GM12878 (cell line): ENCODE measurements around the gene RFTN2. TPM values are rescaled to one million over a fixed set of nuclear protein-coding genes. Genes with fewer than 3 reads are reported as not detected.

Experiments used
- ATAC-seq: fragments of 200-7000 bp; cut with Tn5 transposase; 3 replicates; pipeline ENCODE4 v1.9.1; 2020; ENCODE audit warnings: mild to moderate bottlenecking, moderate library complexity
- BruUV-seq: library from RNA; stranded (reverse); fragments of 400-500 nt; replicated peaks from 2 replicates; lab custom pipeline; 2021; lab: Mats Ljungman, UMichigan
- CTCF ChIA-PET: fragments of 300-600 bp; sonication (Branson Sonifier 250); formaldehyde crosslinking; extraction: SDS; loops from one replicate; lab custom pipeline; 2021; ENCODE audit warnings: inconsistent platforms; lab: Yijun Ruan, JAX
- POLR2A ChIA-PET: fragments of 350-600 bp; formaldehyde crosslinking; extraction: SDS; loops from one replicate; lab custom pipeline; 2021; ENCODE audit warnings: inconsistent platforms; lab: Charles Lee
- RAD21 ChIA-PET: fragments of 300-600 bp; sonication (Branson Sonifier 250); formaldehyde crosslinking; loops from one replicate; lab custom pipeline; 2023; ENCODE audit warnings: antibody characterized with exemption; ENCODE audit not compliant: unreplicated experiment; lab: Charles Lee
- SMC1A ChIA-PET: fragments of 300-600 bp; sonication (Branson Sonifier 250); formaldehyde crosslinking; loops from one replicate; lab custom pipeline; 2023; ENCODE audit not compliant: unreplicated experiment, uncharacterized antibody; lab: Charles Lee
- DNase-seq: peaks from one replicate; pipeline ENCODE4 v3.0.0-alpha.2; 2011; ENCODE audit warnings: low read depth, low spot score
- FAIRE-seq: peaks from 3 replicates; lab custom pipeline; 2011; peaks lifted over from hg19 to GRCh38; lab: Jason Lieb, UNC
- H2AFZ ChIP-seq: 2 replicates; pipeline ENCODE4 v1.6.0; 2011; ENCODE audit warnings: low read depth, low read length, control low read depth; ENCODE audit not compliant: control insufficient read depth
- H3K27ac ChIP-seq: 2 replicates; pipeline ENCODE4 v1.5.1; 2011; ENCODE audit warnings: control low read depth; ENCODE audit not compliant: control insufficient read depth, insufficient read depth
- H3K27me3 ChIP-seq, 2 experiments: replicated peaks in 1 of 2; 2 replicates each; pipeline versions ENCODE4 v1.6.0 to v1.6.1; 2011; ENCODE audit warnings: low read length in 1 of 2; ENCODE audit not compliant: control insufficient read depth in 2 of 2, insufficient read depth in 2 of 2
- H3K36me3 ChIP-seq, 2 experiments: 2 replicates each; pipeline ENCODE4 v1.5.1; 2011; ENCODE audit warnings: low read length in 1 of 2; ENCODE audit not compliant: control insufficient read depth in 2 of 2, insufficient read depth in 2 of 2
- H3K4me1 ChIP-seq: 2 replicates; pipeline ENCODE4 v1.6.1; 2011; ENCODE audit warnings: mild to moderate bottlenecking, low read length, moderate library complexity, mixed read lengths; ENCODE audit not compliant: control insufficient read depth, insufficient read depth
- H3K4me2 ChIP-seq: 2 replicates; pipeline ENCODE4 v1.6.0; 2011; ENCODE audit warnings: control low read depth; ENCODE audit not compliant: control insufficient read depth, insufficient read depth
- H3K4me3 ChIP-seq: fragments of 200-600 bp; sonication (generic); 2 replicates; pipeline ENCODE4 v1.5.1; 2016
- H3K79me2 ChIP-seq: 2 replicates; pipeline ENCODE4 v1.6.0; 2011; ENCODE audit warnings: low read length; ENCODE audit not compliant: control insufficient read depth, insufficient read depth
- H3K9ac ChIP-seq: 2 replicates; pipeline ENCODE4 v1.8.0; 2011; ENCODE audit warnings: low read length, control low read depth, mixed read lengths; ENCODE audit not compliant: control insufficient read depth, insufficient read depth
- H3K9me3 ChIP-seq: replicated peaks from 3 replicates; pipeline ENCODE4 v1.5.1; 2011; ENCODE audit warnings: mild to moderate bottlenecking, low read length; ENCODE audit not compliant: control insufficient read depth, insufficient read depth
- H4K20me1 ChIP-seq: 2 replicates; pipeline ENCODE4 v1.6.0; 2011; ENCODE audit not compliant: control insufficient read depth, insufficient read depth
- ASH2L ChIP-seq: fragments of 300-600, 200-600 bp; sonication (generic); IDR thresholded peaks from 2 replicates; pipeline ENCODE4 v1.6.1; 2017; ENCODE audit warnings: low read depth, mild to moderate bottlenecking, borderline replicate concordance
- CBX5 ChIP-seq: sonication (generic); IDR thresholded peaks from 2 replicates; pipeline ENCODE4 v1.6.1; 2016; ENCODE audit warnings: low read depth, moderate library complexity, mild to moderate bottlenecking, inconsistent platforms
- EGR1 ChIP-seq, 2 experiments: IDR thresholded peaks; 1 replicate in 1 of 2; 2 replicates in 1 of 2; pipeline ENCODE4 v1.6.1; 2011 to 2012; ENCODE audit warnings: low read depth in 2 of 2, low read length in 2 of 2, borderline replicate concordance in 1 of 2, mild to moderate bottlenecking in 1 of 2, moderate library complexity in 1 of 2
- ESRRA ChIP-seq: IDR thresholded peaks from 2 replicates; pipeline ENCODE4 v1.6.1; 2012; ENCODE audit warnings: mild to moderate bottlenecking, low read length, improper control_type of control experiment
- NFYA ChIP-seq: IDR thresholded peaks from 2 replicates; pipeline ENCODE4 v1.6.1; 2011; ENCODE audit warnings: low read depth, mild to moderate bottlenecking, low read length, improper control_type of control experiment, borderline replicate concordance
- NFYB ChIP-seq: IDR thresholded peaks from 2 replicates; pipeline ENCODE4 v1.6.1; 2011; ENCODE audit warnings: low read depth, mild to moderate bottlenecking, low read length, improper control_type of control experiment, moderate library complexity; ENCODE audit not compliant: insufficient read depth
- POLR2AphosphoS2 ChIP-seq: IDR thresholded peaks from 2 replicates; pipeline ENCODE4 v1.6.1; 2011; ENCODE audit warnings: low read depth, mild to moderate bottlenecking, low read length, improper control_type of control experiment, moderate library complexity
- RCOR1 ChIP-seq: conservative IDR thresholded peaks from 2 replicates; pipeline ENCODE4 v1.6.1; 2012; ENCODE audit warnings: low read depth, low read length, improper control_type of control experiment
- RELA ChIP-seq: fragments of 450-650 bp; IDR thresholded peaks from 2 replicates; pipeline ENCODE4 v1.8.0; 2014; ENCODE audit warnings: borderline replicate concordance; ENCODE audit not compliant: partially characterized antibody
- SIX5 ChIP-seq: IDR thresholded peaks from 2 replicates; pipeline ENCODE4 v1.6.1; 2011; ENCODE audit warnings: mild to moderate bottlenecking, low read depth, low read length, moderate library complexity; ENCODE audit not compliant: severe bottlenecking
- SMAD1 ChIP-seq: fragments of 450-650 bp; IDR thresholded peaks from 2 replicates; pipeline ENCODE4 v1.6.1; 2018; ENCODE audit warnings: mild to moderate bottlenecking, low read depth; ENCODE audit not compliant: partially characterized antibody
- TAF1 ChIP-seq: IDR thresholded peaks from 2 replicates; pipeline ENCODE4 v1.6.1; 2011; ENCODE audit warnings: mild to moderate bottlenecking, low read depth, low read length, borderline replicate concordance
- WGBS: methylation state at CpG from one replicate; pipeline ENCODE4 v1.1.6; 2016; ENCODE audit warnings: low lambda C conversion rate; ENCODE audit not compliant: insufficient replicate concordance, insufficient coverage; ENCODE audit errors: missing lambda C conversion rate; 5-methylcytosine and 5-hydroxymethylcytosine counted together
- in situ Hi-C: fragments of 300-500 bp; cut with MboI; formaldehyde crosslinking; loops from 9 replicates; pipeline ENCODE4 v1.14.3; 2018; ENCODE audit warnings: mixed read lengths
- intact Hi-C: fragments of 100-400 bp; cut with micrococcal nuclease; formaldehyde crosslinking; loops from one replicate; pipeline ENCODE4 v1.14.2; 2022; ENCODE audit not compliant: unreplicated experiment
- polyA plus RNA-seq, 11 experiments: library from polyadenylated mRNA; depleted of rRNA in 4 of 11; unstranded in 6 of 11; stranded (reverse) in 5 of 11; fragments of >200 nt; fragmentation: Nextera tagmentation in 4 of 11; fragmentation: Illumina TruSeq in 1 of 11; extraction: Ambion mirVana in 4 of 11; extraction: Trizol in 1 of 11; gene quantifications; 1 replicate in 1 of 11; 2 replicates in 10 of 11; pipeline versions ENCODE4 v1.2.1 to v1.2.3, GENCODE V29; 2011 to 2016; ENCODE audit warnings: inconsistent platforms in 2 of 11, missing spikeins in 2 of 11, low read depth in 1 of 11
- total RNA-seq, 4 experiments: library from RNA; depleted of rRNA in 3 of 4; stranded (reverse); fragments of >200 nt in 3 of 4; fragmentation: Illumina TruSeq in 1 of 4; extraction: Trizol in 1 of 4; gene quantifications; 2 replicates each; pipeline versions ENCODE4 v1.2.1 to v1.2.3, GENCODE V29; 2013 to 2021
- TF ChIP-seq, protein P1 (sequence below), 3 experiments: IDR thresholded peaks in 2 of 3; conservative IDR thresholded peaks in 1 of 3; 2 replicates each; pipeline ENCODE4 v1.5.1; 2011; ENCODE audit warnings: low read depth in 3 of 3, low read length in 3 of 3, mild to moderate bottlenecking in 3 of 3, control low read depth in 2 of 3, moderate library complexity in 2 of 3, inconsistent platforms in 1 of 3, mixed read lengths in 1 of 3; ENCODE audit not compliant: control insufficient read depth in 2 of 3, insufficient read depth in 1 of 3; ENCODE audit errors: extremely low read depth in 1 of 3
- TF ChIP-seq, protein P2 (sequence below): fragments of 450-650 bp; IDR thresholded peaks from 2 replicates; pipeline ENCODE4 v1.6.1; 2017; ENCODE audit warnings: borderline replicate concordance
- TF ChIP-seq, protein P3 (sequence below): fragments of 450-650 bp; IDR thresholded peaks from 2 replicates; pipeline ENCODE4 v1.6.1; 2018; ENCODE audit warnings: mild to moderate bottlenecking, low read depth, moderate library complexity; ENCODE audit not compliant: partially characterized antibody
- TF ChIP-seq, protein P4 (sequence below): IDR thresholded peaks from 2 replicates; pipeline ENCODE4 v1.6.1; 2012; ENCODE audit warnings: low read depth, low read length, improper control_type of control experiment

RFTN2 gene
- total and polyA plus RNA-seq, 10 of the 15 experiments (the other 5 are each of a cell fraction or from before 2014, with no cell fraction given): 0.09 to 0.23 TPM; not detected in 8

DNA sequence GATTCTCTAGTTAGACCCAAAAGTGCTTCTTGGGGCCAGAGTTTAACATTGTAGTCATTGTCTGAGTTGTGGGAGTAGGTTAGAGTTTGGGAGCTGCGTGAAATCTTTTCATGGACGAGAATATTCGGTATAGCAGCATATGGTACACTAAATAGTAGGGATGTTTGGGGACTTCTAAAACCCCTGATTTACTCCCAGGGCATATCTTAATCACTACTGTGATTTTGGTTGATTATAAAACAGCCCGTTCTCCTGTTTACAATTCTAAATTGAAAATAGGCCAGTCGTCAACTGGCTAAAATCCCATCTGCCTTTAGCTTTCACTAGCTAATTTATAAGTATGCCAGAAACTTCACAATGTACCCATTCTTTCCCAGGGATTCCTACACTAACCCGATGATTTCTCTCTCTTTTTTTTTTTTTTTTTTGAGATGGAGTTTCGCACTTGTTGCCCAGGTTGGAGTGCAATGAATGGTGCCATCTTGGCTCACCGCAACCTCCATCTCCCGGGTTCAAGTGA, 115.2 kb downstream of the RFTN2 start (continued):
- TF ChIP-seq, protein P1, sequence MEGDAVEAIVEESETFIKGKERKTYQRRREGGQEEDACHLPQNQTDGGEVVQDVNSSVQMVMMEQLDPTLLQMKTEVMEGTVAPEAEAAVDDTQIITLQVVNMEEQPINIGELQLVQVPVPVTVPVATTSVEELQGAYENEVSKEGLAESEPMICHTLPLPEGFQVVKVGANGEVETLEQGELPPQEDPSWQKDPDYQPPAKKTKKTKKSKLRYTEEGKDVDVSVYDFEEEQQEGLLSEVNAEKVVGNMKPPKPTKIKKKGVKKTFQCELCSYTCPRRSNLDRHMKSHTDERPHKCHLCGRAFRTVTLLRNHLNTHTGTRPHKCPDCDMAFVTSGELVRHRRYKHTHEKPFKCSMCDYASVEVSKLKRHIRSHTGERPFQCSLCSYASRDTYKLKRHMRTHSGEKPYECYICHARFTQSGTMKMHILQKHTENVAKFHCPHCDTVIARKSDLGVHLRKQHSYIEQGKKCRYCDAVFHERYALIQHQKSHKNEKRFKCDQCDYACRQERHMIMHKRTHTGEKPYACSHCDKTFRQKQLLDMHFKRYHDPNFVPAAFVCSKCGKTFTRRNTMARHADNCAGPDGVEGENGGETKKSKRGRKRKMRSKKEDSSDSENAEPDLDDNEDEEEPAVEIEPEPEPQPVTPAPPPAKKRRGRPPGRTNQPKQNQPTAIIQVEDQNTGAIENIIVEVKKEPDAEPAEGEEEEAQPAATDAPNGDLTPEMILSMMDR (IDR thresholded peaks at IDR 0.05 in 2 of 3, conservative IDR thresholded peaks at IDR 0.05 in 1 of 3; ENCODE audit: control insufficient read depth in 2 of 3, extremely low read depth in 1 of 3, insufficient read depth in 1 of 3, low read depth in 3 of 3, low read length in 3 of 3): no peak
- no peak for TF ChIP-seq CBX5
- TF ChIP-seq, all 136 proteins: peak for 0

DNA sequence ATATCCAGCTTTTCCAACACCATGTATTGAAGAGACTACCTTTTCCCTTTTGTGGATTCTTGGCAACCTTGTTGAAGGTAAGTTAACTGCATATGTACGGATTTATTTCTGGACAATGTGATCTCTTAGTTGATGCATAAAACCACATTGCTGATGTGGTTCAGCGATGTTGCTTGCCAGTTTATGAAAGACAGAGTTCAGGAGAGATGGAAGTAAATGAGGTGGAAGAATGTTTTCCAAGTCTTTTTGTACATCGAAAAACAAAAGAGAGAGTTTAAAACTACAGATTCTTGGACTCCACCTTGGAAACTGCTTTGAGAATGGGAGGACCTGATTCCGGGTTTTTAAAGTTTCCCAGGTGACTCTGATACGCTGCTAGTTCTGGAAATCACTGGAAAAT, 115.7 kb downstream of the RFTN2 start:
- no peak for ATAC-seq
- TF ChIP-seq ASH2L (no peak), NFYB (no peak), RCOR1 (no peak), ESRRA (no peak), NFYA (no peak), SIX5 (no peak), EGR1 (IDR thresholded peaks at IDR 0.05; ENCODE audit: borderline replicate concordance in 1 of 2, low read depth in 2 of 2, low read length in 2 of 2) (no peak), POLR2AphosphoS2 (no peak), TAF1 (no peak), RELA (no peak), SMAD1 (no peak)
- TF ChIP-seq, protein P2, sequence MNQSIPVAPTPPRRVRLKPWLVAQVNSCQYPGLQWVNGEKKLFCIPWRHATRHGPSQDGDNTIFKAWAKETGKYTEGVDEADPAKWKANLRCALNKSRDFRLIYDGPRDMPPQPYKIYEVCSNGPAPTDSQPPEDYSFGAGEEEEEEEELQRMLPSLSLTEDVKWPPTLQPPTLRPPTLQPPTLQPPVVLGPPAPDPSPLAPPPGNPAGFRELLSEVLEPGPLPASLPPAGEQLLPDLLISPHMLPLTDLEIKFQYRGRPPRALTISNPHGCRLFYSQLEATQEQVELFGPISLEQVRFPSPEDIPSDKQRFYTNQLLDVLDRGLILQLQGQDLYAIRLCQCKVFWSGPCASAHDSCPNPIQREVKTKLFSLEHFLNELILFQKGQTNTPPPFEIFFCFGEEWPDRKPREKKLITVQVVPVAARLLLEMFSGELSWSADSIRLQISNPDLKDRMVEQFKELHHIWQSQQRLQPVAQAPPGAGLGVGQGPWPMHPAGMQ: no peak
- TF ChIP-seq, protein P3, sequence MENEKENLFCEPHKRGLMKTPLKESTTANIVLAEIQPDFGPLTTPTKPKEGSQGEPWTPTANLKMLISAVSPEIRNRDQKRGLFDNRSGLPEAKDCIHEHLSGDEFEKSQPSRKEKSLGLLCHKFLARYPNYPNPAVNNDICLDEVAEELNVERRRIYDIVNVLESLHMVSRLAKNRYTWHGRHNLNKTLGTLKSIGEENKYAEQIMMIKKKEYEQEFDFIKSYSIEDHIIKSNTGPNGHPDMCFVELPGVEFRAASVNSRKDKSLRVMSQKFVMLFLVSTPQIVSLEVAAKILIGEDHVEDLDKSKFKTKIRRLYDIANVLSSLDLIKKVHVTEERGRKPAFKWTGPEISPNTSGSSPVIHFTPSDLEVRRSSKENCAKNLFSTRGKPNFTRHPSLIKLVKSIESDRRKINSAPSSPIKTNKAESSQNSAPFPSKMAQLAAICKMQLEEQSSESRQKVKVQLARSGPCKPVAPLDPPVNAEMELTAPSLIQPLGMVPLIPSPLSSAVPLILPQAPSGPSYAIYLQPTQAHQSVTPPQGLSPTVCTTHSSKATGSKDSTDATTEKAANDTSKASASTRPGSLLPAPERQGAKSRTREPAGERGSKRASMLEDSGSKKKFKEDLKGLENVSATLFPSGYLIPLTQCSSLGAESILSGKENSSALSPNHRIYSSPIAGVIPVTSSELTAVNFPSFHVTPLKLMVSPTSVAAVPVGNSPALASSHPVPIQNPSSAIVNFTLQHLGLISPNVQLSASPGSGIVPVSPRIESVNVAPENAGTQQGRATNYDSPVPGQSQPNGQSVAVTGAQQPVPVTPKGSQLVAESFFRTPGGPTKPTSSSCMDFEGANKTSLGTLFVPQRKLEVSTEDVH: no peak
- TF ChIP-seq, protein P4, sequence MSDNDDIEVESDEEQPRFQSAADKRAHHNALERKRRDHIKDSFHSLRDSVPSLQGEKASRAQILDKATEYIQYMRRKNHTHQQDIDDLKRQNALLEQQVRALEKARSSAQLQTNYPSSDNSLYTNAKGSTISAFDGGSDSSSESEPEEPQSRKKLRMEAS: no peak

More for the DNA sequence above, 115.7 kb downstream of the RFTN2 start:
- no peak for FAIRE-seq
- RAD21 ChIA-PET: no interaction called here
- no peak overlapping the region for H2AFZ ChIP-seq
- intact Hi-C loops (no loop called here), in situ Hi-C loops (no loop called here)
- no peak overlapping the region for H3K9ac ChIP-seq
- CTCF ChIA-PET: interaction anchor here (1.3 kb wide), 1 partner anchor 20 kb away, joined by 4 read pairs; no protein-coding TSS in a partner anchor
- no peaks in the 10 kb centered on the region for H3K9me3 ChIP-seq
- SMC1A ChIA-PET: interaction anchor here (1.2 kb wide), 1 partner anchor 112 kb away, joined by 8 read pairs; no protein-coding TSS in a partner anchor
- no peak overlapping the region for H3K4me3 ChIP-seq
- no peak overlapping the region for H3K4me2 ChIP-seq
- H3K36me3 ChIP-seq: peaks cover 0 to 2% of the 10 kb centered on the region in 2 experiments; a peak in 1 of 4 replicates
- BruUV-seq: no TSS peak
- H3K27ac ChIP-seq: no peak overlapping the region
- no peaks in the 10 kb centered on the region for H3K27me3 ChIP-seq
- H3K4me1 ChIP-seq: no peaks in the 10 kb centered on the region
- no peak for DNase-seq
- no peaks in the 10 kb centered on the region for H4K20me1 ChIP-seq
- H3K79me2 ChIP-seq: no peaks in the 10 kb centered on the region
- WGBS: 96% methylated on average over 5 of the region's 5 CpGs
- POLR2A ChIA-PET: no interaction called here
